LoVo (cell line): Measurements from ENCODE around the gene IGSF9.

Experiments used
- DNase-seq: peaks from one replicate; pipeline ENCODE4 v3.0.0-alpha.2; 2016; ENCODE audit warnings: low spot score

The IGSF9 gene

GRCh38 chr1:159897962-159898361 is 47.5 kb downstream of the IGSF9 start:
- DNase-seq, result no peak

- DNase-seq, result no peak
Observed at GRCh38 chr1:159896546-159896930, 48.9 kb downstream of the IGSF9 start.

GRCh38 chr1:159895836-159896545 is 49.4 kb downstream of the IGSF9 start:
- no peak for DNase-seq

GRCh38 chr1:159895286-159895685 is 50.1 kb downstream of the IGSF9 start:
- no peak for DNase-seq

- no peak for DNase-seq
Observed at GRCh38 chr1:159892944-159893343, 52.5 kb downstream of the IGSF9 start.

GRCh38 chr1:159891275-159892157 is 53.9 kb downstream of the IGSF9 start:
- DNase-seq, result peak; percentile 82

GRCh38 chr1:159890390-159890789 is 55.0 kb downstream of the IGSF9 start:
- no peak for DNase-seq

- peak; percentile 64 for DNase-seq
Observed at GRCh38 chr1:159889821-159890252, 55.6 kb downstream of the IGSF9 start.

GRCh38 chr1:159889202-159889601 is 56.2 kb downstream of the IGSF9 start:
- DNase-seq, result no peak

GRCh38 chr1:159884296-159884695 is 61.1 kb downstream of the IGSF9 start:
- no peak for DNase-seq

GRCh38 chr1:159883134-159883533 is 62.3 kb downstream of the IGSF9 start:
- DNase-seq, result no peak

GRCh38 chr1:159882527-159882862 is 62.9 kb downstream of the IGSF9 start:
- peak; percentile 57 for DNase-seq

- DNase-seq, result peak; percentile 98
Observed at GRCh38 chr1:159881622-159882526, 63.5 kb downstream of the IGSF9 start.

GRCh38 chr1:159880430-159880829 is 65.0 kb downstream of the IGSF9 start:
- DNase-seq, result no peak

GRCh38 chr1:159879977-159880376 is 65.4 kb downstream of the IGSF9 start:
- DNase-seq, result no peak

- DNase-seq, result no peak
Observed at GRCh38 chr1:159879136-159879535, 66.3 kb downstream of the IGSF9 start.

GRCh38 chr1:159877695-159878444 is 67.5 kb downstream of the IGSF9 start:
- DNase-seq, result no peak
